IMR-90 (cell line): ENCODE results near the gene TMC3. TPM values are rescaled to one million over a fixed set of nuclear protein-coding genes. Genes with fewer than 3 reads are reported as not detected.

Experiments used
- ATAC-seq: fragments of 200-7000 bp; cut with Tn5 transposase; 2 replicates; pipeline ENCODE4 v1.9.1; 2020; ENCODE audit warnings: low read depth, mild to moderate bottlenecking, moderate library complexity
- BruUV-seq: library from RNA; stranded (reverse); fragments of 400-500 nt; replicated peaks from 2 replicates; lab custom pipeline; 2021; lab: Mats Ljungman, UMichigan
- CTCF ChIA-PET: fragments of 300-600 bp; formaldehyde crosslinking; extraction: SDS; loops from one replicate; lab custom pipeline; 2021; ENCODE audit warnings: antibody characterized with exemption; lab: Yijun Ruan, JAX
- POLR2A ChIA-PET: fragments of 300-600 bp; sonication (Branson Sonifier 250); formaldehyde crosslinking; loops from one replicate; lab custom pipeline; 2022; ENCODE audit warnings: antibody characterized with exemption; ENCODE audit not compliant: unreplicated experiment; lab: Charles Lee
- DNase-seq: peaks from one replicate; pipeline ENCODE4 v3.0.0; 2013
- H2AFZ ChIP-seq: replicated peaks from 2 replicates; pipeline ENCODE3; 2013; ENCODE audit warnings: low read length, mild to moderate bottlenecking; ENCODE audit not compliant: poor library complexity
- H2AK5ac ChIP-seq: 2 replicates; pipeline ENCODE4 v1.6.1; 2013; ENCODE audit warnings: low read depth, low read length, inconsistent platforms
- H2AK9ac ChIP-seq: replicated peaks from 2 replicates; pipeline ENCODE3; 2013; ENCODE audit warnings: mild to moderate bottlenecking, low read depth, low read length, moderate library complexity; ENCODE audit not compliant: poor library complexity
- H2BK120ac ChIP-seq: 2 replicates; pipeline ENCODE4 v1.6.1; 2013; ENCODE audit warnings: low read depth, low read length, inconsistent platforms
- H2BK15ac ChIP-seq: 3 replicates; pipeline ENCODE4 v1.6.1; 2013; ENCODE audit warnings: low read depth, low read length, inconsistent platforms
- H2BK20ac ChIP-seq: 2 replicates; pipeline ENCODE4 v1.6.1; 2013; ENCODE audit warnings: low read depth, mild to moderate bottlenecking, inconsistent platforms, low read length, moderate library complexity
- H2BK5ac ChIP-seq: 2 replicates; pipeline ENCODE4 v1.6.1; 2013; ENCODE audit warnings: mild to moderate bottlenecking, low read depth, low read length, inconsistent platforms; ENCODE audit not compliant: poor library complexity, severe bottlenecking
- H3K14ac ChIP-seq: replicated peaks from 2 replicates; pipeline ENCODE4 v1.6.1; 2013; ENCODE audit warnings: low read depth, low read length, inconsistent platforms
- H3K18ac ChIP-seq: 2 replicates; pipeline ENCODE4 v1.6.1; 2013; ENCODE audit warnings: low read depth, low read length, control low read depth
- H3K23ac ChIP-seq: 2 replicates; pipeline ENCODE4 v1.6.1; 2013; ENCODE audit warnings: low read depth, low read length, inconsistent platforms
- H3K27ac ChIP-seq: 2 replicates; pipeline ENCODE4 v1.5.1; 2013; ENCODE audit warnings: mild to moderate bottlenecking, control low read depth, low read length; ENCODE audit not compliant: insufficient read depth
- H3K27me3 ChIP-seq: 2 replicates; pipeline ENCODE4 v1.6.1; 2013; ENCODE audit warnings: low read length; ENCODE audit not compliant: control insufficient read depth, insufficient read depth
- H3K36me3 ChIP-seq: 2 replicates; pipeline ENCODE4 v1.6.1; 2013; ENCODE audit warnings: low read length, mixed read lengths; ENCODE audit not compliant: control insufficient read depth, insufficient read depth
- H3K4ac ChIP-seq: 2 replicates; pipeline ENCODE4 v1.6.1; 2013; ENCODE audit warnings: low read depth, low read length, inconsistent platforms
- H3K4me1 ChIP-seq: 2 replicates; pipeline ENCODE4 v1.6.1; 2013; ENCODE audit warnings: low read length, mixed read lengths; ENCODE audit not compliant: control insufficient read depth, insufficient read depth
- H3K4me2 ChIP-seq: 2 replicates; pipeline ENCODE4 v1.6.1; 2013; ENCODE audit warnings: low read depth, mild to moderate bottlenecking, control low read depth, low read length, moderate library complexity
- H3K4me3 ChIP-seq: 2 replicates; pipeline ENCODE4 v1.5.1; 2013; ENCODE audit warnings: low read depth, mild to moderate bottlenecking, control low read depth, low read length, moderate library complexity; ENCODE audit not compliant: insufficient read depth
- H3K56ac ChIP-seq: 2 replicates; pipeline ENCODE4 v1.6.1; 2013; ENCODE audit warnings: low read length, inconsistent platforms; ENCODE audit not compliant: insufficient read depth; ENCODE audit errors: extremely low read depth
- H3K79me1 ChIP-seq, 2 experiments: 2 replicates each; pipeline ENCODE4 v1.6.1; 2013; ENCODE audit warnings: low read length in 2 of 2, inconsistent platforms in 1 of 2, low read depth in 1 of 2
- H3K9ac ChIP-seq: 2 replicates; pipeline ENCODE4 v1.6.1; 2013; ENCODE audit warnings: low read depth, low read length, control low read depth
- H3K9me1 ChIP-seq: 2 replicates; pipeline ENCODE4 v1.6.1; 2013; ENCODE audit warnings: low read length, inconsistent platforms; ENCODE audit not compliant: insufficient read depth
- H3K9me3 ChIP-seq: 2 replicates; pipeline ENCODE4 v1.6.1; 2013; ENCODE audit warnings: low read length; ENCODE audit not compliant: control insufficient read depth, insufficient read depth
- H4K20me1 ChIP-seq: 2 replicates; pipeline ENCODE4 v1.6.1; 2013; ENCODE audit warnings: low read length, inconsistent platforms; ENCODE audit not compliant: insufficient read depth
- H4K5ac ChIP-seq: 2 replicates; pipeline ENCODE4 v1.6.1; 2013; ENCODE audit warnings: mild to moderate bottlenecking, low read depth, low read length, control low read depth
- H4K8ac ChIP-seq, 2 experiments: 2 replicates each; pipeline ENCODE4 v1.6.1; 2013; ENCODE audit warnings: low read depth in 2 of 2, low read length in 2 of 2, control low read depth in 1 of 2, inconsistent platforms in 1 of 2
- H4K91ac ChIP-seq: 2 replicates; pipeline ENCODE4 v1.6.1; 2013; ENCODE audit warnings: low read depth, low read length, inconsistent platforms; ENCODE audit not compliant: insufficient read depth
- CEBPB ChIP-seq: IDR thresholded peaks from 2 replicates; pipeline ENCODE4 v1.6.1; 2012; ENCODE audit warnings: low read depth, low read length, improper control_type of control experiment
- CHD1 ChIP-seq: IDR thresholded peaks from 2 replicates; pipeline ENCODE4 v1.6.1; 2012; ENCODE audit warnings: low read depth, low read length, improper control_type of control experiment
- FOS ChIP-seq: fragments of 150-350 bp; IDR thresholded peaks from 2 replicates; pipeline ENCODE4 v1.6.1; 2016; ENCODE audit warnings: low read depth, low read length
- NFE2L2 ChIP-seq: fragments of 150-350 bp; IDR thresholded peaks from 2 replicates; pipeline ENCODE4 v1.6.1; 2016; ENCODE audit warnings: low read depth, mild to moderate bottlenecking, low read length
- USF2 ChIP-seq: fragments of 150-350 bp; IDR thresholded peaks from 2 replicates; pipeline ENCODE4 v1.6.1; 2017; ENCODE audit warnings: mild to moderate bottlenecking, antibody characterized with exemption, low read length, low read depth
- WGBS, 2 experiments: methylation state at CpG; one replicate each; pipeline versions ENCODE4 v1.1.5 to v1.1.7; 2013; ENCODE audit warnings: missing lambda C conversion rate in 2 of 2; ENCODE audit not compliant: insufficient read length in 1 of 2; ENCODE audit errors: extremely low coverage in 2 of 2; 5-methylcytosine and 5-hydroxymethylcytosine counted together
- dilution Hi-C: fragments of 300-500 bp; cut with HindIII; formaldehyde crosslinking; loops from one replicate; pipeline ENCODE4 v1.14.3; 2018; ENCODE audit warnings: low sequenced_read_pairs; ENCODE audit not compliant: unreplicated experiment
- in situ Hi-C: fragments of 300-500 bp; cut with MboI; formaldehyde crosslinking; loops from 3 replicates; pipeline ENCODE4 v1.14.3; 2019; ENCODE audit warnings: low sequenced_read_pairs, inconsistent platforms, mixed read lengths
- intact Hi-C: fragments of 100-400 bp; cut with micrococcal nuclease; formaldehyde crosslinking; loops from 2 replicates; pipeline ENCODE4 v1.10.0; 2022
- polyA plus RNA-seq, 3 experiments: library from polyadenylated mRNA; depleted of rRNA; stranded (reverse); fragments of >200 nt; gene quantifications; 2 replicates each; pipeline ENCODE4 v1.2.3, GENCODE V29; 2012; ENCODE audit warnings: low replicate concordance in 1 of 3
- total RNA-seq: library from RNA; depleted of rRNA; stranded (reverse); fragments of >200 nt; gene quantifications from 2 replicates; pipeline ENCODE4 v1.2.3, GENCODE V29; 2012

The TMC3 gene
- total and polyA plus RNA-seq, 2 of the 4 experiments (the other 2 are of a cell fraction): not detected

- TF ChIP-seq USF2: no peak
- no peak for TF ChIP-seq FOS
- TF ChIP-seq NFE2L2: no peak
- TF ChIP-seq CHD1: no peak
- TF ChIP-seq CEBPB: no peak
- Histone ChIP-seq H2BK120ac (no peak overlapping the region), H2AFZ (no peak overlapping the region), H3K9ac (no peak overlapping the region), H3K56ac (no peak overlapping the region), H3K23ac (no peak overlapping the region), H2BK20ac (no peak overlapping the region), H3K36me3 (peaks cover 22% of the 10 kb centered on the region; the same call in 1 of the 2 replicates), H3K9me1 (0 out of 2 replicates have a peak, but pooled peaks cover 3% of the 10 kb centered on the region), H3K18ac (no peak overlapping the region), H2BK15ac (no peak overlapping the region), H3K79me1 (no peaks in the 10 kb centered on the region), H3K4me1 (no peaks in the 10 kb centered on the region), H3K4ac (no peak overlapping the region), H3K27me3 (no peaks in the 10 kb centered on the region), H3K14ac (no peak overlapping the region), H3K9me3 (no peaks in the 10 kb centered on the region), H2BK5ac (no peak overlapping the region), H4K91ac (no peak overlapping the region), H4K5ac (no peak overlapping the region), H4K20me1 (no peaks in the 10 kb centered on the region), H2AK5ac (no peak overlapping the region), H3K4me3 (no peak overlapping the region), H3K4me2 (no peak overlapping the region), H2AK9ac (no peak overlapping the region), H4K8ac (no peak overlapping the region), H3K27ac (no peak overlapping the region)
- in situ Hi-C loops (no loop called here), dilution Hi-C loops (no loop called here), intact Hi-C loops (no loop called here)
- DNase-seq (no peak), ATAC-seq (no peak)
- no CpG with 5 or more reads among the region's 6 CpGs for WGBS, 2 experiments
- ChIA-PET POLR2A (no interaction called here), CTCF (no interaction called here)
- no TSS peak for BruUV-seq
These were observed 88.6 kb downstream of the TMC3 start for GRCh38 chr15:81285461-81285860.
